Articular chondrocyte of knee joint (primary cell): ENCODE results near the gene FARP2. TPM values are rescaled to one million over a fixed set of nuclear protein-coding genes. Genes with fewer than 3 reads are reported as not detected.

ENCODE experiments used
- small RNA-seq: library from RNA; depleted of rRNA; stranded (forward); fragments of <200 nt; gene quantifications from one replicate; pipeline ENCODE3, GENCODE V24; 2012
- total RNA-seq: library from RNA; depleted of rRNA; stranded (reverse); fragments of >200 nt; gene quantifications from 2 replicates; pipeline ENCODE4 v1.2.3, GENCODE V29; 2012

The FARP2 gene, protein sequence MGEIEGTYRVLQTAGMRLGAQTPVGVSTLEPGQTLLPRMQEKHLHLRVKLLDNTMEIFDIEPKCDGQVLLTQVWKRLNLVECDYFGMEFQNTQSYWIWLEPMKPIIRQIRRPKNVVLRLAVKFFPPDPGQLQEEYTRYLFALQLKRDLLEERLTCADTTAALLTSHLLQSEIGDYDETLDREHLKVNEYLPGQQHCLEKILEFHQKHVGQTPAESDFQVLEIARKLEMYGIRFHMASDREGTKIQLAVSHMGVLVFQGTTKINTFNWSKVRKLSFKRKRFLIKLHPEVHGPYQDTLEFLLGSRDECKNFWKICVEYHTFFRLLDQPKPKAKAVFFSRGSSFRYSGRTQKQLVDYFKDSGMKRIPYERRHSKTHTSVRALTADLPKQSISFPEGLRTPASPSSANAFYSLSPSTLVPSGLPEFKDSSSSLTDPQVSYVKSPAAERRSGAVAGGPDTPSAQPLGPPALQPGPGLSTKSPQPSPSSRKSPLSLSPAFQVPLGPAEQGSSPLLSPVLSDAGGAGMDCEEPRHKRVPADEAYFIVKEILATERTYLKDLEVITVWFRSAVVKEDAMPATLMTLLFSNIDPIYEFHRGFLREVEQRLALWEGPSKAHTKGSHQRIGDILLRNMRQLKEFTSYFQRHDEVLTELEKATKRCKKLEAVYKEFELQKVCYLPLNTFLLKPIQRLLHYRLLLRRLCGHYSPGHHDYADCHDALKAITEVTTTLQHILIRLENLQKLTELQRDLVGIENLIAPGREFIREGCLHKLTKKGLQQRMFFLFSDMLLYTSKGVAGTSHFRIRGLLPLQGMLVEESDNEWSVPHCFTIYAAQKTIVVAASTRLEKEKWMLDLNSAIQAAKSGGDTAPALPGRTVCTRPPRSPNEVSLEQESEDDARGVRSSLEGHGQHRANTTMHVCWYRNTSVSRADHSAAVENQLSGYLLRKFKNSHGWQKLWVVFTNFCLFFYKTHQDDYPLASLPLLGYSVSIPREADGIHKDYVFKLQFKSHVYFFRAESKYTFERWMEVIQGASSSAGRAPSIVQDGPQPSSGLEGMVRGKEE
- 38.2 and 48.0 TPM in 2 replicates for total RNA-seq

DNA sequence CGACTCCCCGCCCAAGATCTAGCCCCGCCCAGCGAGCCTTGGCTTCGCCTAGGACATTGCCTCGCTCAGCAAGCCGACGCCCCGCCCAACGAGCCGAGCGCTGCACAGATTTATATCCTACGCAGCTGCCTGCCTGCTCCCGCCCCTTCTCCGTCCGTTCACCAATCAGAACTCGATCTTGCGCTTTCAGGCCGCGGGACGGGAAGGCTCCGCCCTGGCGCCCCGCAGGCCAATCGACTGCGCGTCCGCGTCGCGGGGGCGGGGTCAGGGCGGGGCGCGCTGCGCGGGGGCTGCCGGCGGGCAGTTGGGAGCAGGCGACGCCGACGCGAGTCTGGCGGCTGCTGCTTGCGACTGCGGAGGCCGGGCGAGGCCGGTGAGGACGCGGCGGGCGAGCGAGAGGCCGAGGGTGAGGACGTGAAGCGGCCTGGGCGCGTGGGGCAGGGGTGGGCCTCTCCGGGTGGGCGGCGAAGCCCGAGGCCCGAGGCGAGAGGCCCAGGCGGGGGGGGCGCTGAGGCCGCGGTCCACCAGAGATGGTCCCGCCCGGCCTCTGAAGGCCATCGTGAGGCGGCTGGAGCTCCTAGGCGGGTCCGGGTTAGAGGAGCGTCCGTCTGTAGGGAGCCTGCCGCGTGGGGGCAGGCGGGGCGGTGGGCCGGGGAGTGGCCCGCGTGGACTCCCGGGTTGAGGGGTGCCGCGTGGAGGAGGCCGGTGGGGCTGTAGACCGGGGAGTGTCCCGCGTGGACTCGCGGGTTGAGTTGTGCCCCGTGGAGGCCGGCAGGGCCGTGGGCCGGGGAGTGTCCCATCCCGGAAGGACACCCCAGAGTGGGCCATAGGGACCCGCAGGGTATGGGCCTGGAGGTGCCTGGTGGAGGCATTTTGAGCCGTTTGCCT, at the start of gene FARP2:
FARP2 (plus strand) TSS at position 303 of the 888 bp plus-strand sequence. CDS start 16,823 bp downstream, outside the sequence.

DNA sequence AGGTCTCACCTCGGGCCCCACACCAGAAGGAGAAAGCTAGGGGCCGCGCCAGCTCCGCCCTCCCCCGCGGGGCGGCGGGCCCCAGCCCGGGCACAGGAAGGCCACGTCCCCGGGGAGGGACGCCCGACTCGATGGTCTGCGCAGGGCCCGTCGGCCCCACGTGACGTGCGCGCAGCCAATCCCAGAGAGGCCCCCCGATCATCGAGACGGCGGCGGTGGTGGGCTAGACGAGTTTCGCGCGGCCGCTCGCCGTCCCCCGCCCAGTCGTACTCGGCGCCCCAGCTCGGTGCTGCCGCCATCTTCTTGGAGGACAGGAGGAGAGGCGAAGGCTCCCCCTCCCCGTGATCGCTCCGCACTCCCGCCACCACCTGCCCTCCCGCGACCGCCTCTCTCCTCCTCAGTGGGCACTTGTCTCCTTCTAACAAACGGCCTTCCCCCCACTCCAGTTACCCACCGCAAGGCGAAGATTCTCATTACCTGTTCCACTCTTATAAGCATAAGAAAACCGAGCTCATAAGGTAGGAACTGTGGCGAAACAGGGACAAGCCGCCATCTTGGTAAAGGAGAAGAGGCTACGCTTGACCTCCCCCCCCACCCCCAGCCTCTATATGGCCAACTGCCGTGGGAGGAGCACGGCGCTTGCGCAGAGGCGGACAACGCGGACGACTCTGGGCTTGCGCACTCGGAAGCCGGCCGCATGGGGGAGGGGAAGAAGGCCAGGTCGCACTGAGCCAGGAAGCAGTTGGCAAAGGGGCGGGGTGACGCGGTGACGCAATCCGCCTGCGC, 40.8 kb upstream of the FARP2 start, which contains the start of gene HDLBP:
HDLBP (minus strand) TSS at position 580 of the 786 bp plus-strand sequence. CDS start 48,803 bp downstream, outside the sequence.

DNA sequence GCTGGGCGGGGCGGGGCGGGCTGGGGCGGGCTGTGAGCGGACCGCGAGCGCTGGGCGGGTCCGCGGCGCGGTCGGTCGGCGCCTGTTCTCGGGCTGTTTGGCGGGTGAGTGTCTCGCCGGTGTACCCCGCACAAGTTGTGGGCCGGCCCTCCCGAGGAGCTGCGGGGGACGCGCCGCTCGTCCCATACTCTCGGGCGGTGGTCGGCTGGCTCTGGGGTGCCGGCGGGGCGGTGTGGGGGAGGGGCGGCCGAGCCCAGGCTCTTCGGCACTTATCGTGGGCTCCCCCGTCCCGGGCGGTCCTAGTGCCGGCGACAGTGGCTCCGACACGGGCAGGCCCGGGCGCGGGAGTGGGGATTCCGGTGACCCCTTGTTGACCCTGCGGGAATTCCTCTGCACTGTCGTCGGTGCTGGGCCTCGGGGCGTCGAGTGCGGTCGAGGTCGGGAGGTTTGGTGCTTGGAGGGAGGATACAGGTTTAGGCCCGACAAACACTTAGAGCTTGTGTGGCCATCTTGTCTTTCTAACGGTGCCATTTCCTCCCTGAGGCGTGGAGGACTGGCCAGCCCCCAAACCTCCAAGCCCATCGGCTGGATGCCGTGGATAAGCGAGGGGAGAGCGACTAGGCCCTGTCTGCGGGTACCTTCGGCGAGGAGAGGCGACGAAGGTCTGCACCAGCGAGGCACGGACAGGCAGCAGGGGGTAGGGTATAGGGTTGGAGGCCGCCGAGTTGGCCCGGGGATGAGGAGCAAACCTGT, 40.0 kb upstream of the FARP2 start, which contains the start of gene SEPTIN2:
SEPTIN2 (plus strand) TSS at position 47 of the 753 bp plus-strand sequence. CDS start 8,308 bp downstream, outside the sequence.

DNA sequence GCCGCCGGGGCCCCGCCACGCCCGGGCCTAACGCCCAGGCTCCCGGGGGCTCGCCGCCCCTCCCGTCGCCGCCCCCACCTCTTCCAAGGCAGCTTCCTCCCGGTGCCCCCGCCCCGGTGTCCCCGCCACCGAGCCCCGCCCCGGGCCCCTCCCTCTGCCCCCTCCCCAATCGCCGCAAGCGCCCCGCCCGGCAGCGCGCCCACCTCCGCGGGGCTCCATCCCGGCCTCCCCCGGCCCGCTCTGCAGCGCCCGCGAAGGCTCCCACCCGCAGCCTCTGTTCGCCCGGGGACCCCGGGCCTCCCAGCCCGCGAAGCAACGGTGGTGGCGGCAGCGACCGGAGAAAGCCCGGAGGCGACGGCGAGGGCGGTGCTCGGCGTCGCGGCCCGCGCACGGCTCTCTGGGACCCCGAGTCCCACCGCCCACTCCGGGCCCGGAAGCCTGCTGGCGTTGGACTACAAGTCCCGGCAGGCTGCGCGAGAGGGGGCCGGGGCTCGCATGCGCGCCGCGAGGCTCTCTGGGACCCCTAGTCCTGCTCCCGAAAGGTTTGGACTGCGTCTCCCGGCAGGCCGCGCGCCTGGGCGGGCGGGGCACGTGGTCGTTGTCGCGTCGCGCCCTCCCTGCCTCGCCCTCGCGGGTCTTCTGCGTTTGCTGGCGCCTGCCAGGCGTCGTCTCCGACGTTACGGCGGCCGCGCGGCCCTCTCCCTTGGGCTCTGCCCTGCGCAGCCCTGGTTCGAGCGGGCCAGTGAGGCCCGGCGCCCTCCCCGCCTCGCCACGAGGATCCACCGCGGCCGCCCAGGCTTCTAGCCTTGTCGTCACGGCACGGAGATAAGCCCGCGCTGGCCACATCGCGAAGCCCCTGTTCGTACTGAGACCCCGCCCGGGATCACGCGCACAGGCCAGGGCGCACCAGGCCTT, 152.4 kb downstream of the FARP2 start, which contains the start of gene STK25:
STK25 (minus strand) TSS at position 345 of the 915 bp plus-strand sequence. CDS start 549 bp downstream, outside the sequence.

Small RNAs within 50 kb of the gene (small RNA-seq; reads per million reads assigned to genes)
- gene MIR3133 = not detected

Other genes starting within 250 kb of the FARP2 start
- 1.8 and 3.7 TPM in 2 replicates for gene PASK, start 206.8 kb upstream of the FARP2 start, total RNA-seq
- gene PPP1R7, start 205.8 kb upstream of the FARP2 start, total RNA-seq = 62.6 and 68.3 TPM in 2 replicates
- 0.97 and 1.2 TPM in 2 replicates for gene ANO7, start 167.6 kb upstream of the FARP2 start, total RNA-seq
- gene HDLBP, start 40.6 kb upstream of the FARP2 start, total RNA-seq = 880 and 1,110 TPM in 2 replicates
- gene SEPTIN2, start 40.4 kb upstream of the FARP2 start, total RNA-seq = 563 and 626 TPM in 2 replicates
- gene STK25, start 152.3 kb downstream of the FARP2 start, total RNA-seq = 127 and 135 TPM in 2 replicates
- gene BOK, start 202.5 kb downstream of the FARP2 start, total RNA-seq = 24.3 and 27.2 TPM in 2 replicates